Nephron progenitor cell (in vitro differentiated cells): ENCODE results near the gene NOS3.

Source experiments
- DNase-seq: peaks from one replicate; pipeline ENCODE4 v3.0.0; 2021
- H3K27ac Mint-ChIP-seq: 2 replicates; pipeline ENCODE4 v1.8.0; 2021; ENCODE audit warnings: mild to moderate bottlenecking, moderate library complexity, mixed read lengths
- H3K27me3 Mint-ChIP-seq: 2 replicates; pipeline ENCODE4 v1.8.0; 2021; ENCODE audit warnings: mild to moderate bottlenecking, low read depth, mixed read lengths; ENCODE audit not compliant: poor library complexity
- H3K36me3 Mint-ChIP-seq: 2 replicates; pipeline ENCODE4 v1.8.0; 2021; ENCODE audit warnings: low read depth, mixed read lengths
- H3K4me1 Mint-ChIP-seq: 2 replicates; pipeline ENCODE4 v1.8.0; 2021; ENCODE audit warnings: mixed read lengths
- H3K4me3 Mint-ChIP-seq: 2 replicates; pipeline ENCODE4 v1.8.0; 2021; ENCODE audit warnings: mild to moderate bottlenecking, moderate library complexity, mixed read lengths
- H3K9me3 Mint-ChIP-seq: 2 replicates; pipeline ENCODE4 v1.8.0; 2021; ENCODE audit warnings: mild to moderate bottlenecking, moderate library complexity, mixed read lengths
- TF ChIP-seq, protein P1 (sequence below): fragments of 200-600 bp; sonication (generic); IDR thresholded peaks from 2 replicates; pipeline ENCODE4 v1.5.0; 2021; ENCODE audit warnings: antibody characterized with exemption

Gene NOS3

DNA sequence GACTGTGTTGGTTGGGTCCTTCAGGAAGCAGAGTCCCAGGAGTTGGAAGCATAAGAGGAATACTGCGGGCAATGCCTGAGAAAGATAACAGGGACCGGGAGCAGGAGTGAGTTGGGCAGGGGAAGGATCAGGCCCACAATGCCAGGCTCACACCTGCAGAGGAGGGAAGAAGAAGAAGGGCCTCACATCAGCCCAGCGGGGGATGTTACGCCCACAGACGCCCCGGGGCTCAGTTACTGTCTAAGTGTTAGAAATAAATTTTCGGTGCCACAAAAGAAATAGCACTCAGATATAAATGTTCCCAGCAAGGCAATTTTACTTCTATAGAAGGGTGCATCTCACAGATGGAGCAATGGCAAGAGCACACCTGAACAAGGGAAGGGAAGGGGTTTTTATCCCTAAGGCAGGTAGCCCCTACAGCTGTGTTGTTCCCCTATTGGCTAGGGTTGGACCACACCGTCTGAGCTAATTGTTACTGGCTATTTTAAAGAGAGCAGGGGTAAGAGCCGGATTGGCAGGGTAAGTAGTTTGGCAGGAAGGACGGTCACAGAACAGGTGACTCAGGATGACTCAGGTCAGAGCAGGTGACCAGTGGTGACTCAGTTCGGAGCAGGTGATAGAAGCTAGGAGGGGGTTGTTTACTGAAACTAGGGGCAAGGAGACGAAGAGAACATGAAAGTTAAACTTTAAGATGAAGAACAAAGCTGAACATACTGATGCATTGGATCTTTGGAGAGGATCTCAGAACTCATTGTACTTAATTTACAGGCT is at the start of gene NOS3:
Gene NOS3, plus strand, starts transcription at position 602 of the 771 bp plus-strand sequence. CDS start 2,787 bp downstream, outside the sequence.
- DNase-seq: no peak
- Mint-ChIP-seq H3K9me3 (peaks cover 11% of the 10 kb centered on the region), H3K27me3 (peaks cover 27% of the 10 kb centered on the region), H3K36me3 (no peaks in the 10 kb centered on the region), H3K4me1 (peaks cover 57% of the 10 kb centered on the region), H3K27ac (no peak within 1 kb of the TSS), H3K4me3 (no peak within 1 kb of the TSS)
- TF ChIP-seq, protein P1, sequence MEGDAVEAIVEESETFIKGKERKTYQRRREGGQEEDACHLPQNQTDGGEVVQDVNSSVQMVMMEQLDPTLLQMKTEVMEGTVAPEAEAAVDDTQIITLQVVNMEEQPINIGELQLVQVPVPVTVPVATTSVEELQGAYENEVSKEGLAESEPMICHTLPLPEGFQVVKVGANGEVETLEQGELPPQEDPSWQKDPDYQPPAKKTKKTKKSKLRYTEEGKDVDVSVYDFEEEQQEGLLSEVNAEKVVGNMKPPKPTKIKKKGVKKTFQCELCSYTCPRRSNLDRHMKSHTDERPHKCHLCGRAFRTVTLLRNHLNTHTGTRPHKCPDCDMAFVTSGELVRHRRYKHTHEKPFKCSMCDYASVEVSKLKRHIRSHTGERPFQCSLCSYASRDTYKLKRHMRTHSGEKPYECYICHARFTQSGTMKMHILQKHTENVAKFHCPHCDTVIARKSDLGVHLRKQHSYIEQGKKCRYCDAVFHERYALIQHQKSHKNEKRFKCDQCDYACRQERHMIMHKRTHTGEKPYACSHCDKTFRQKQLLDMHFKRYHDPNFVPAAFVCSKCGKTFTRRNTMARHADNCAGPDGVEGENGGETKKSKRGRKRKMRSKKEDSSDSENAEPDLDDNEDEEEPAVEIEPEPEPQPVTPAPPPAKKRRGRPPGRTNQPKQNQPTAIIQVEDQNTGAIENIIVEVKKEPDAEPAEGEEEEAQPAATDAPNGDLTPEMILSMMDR: no peak

DNA sequence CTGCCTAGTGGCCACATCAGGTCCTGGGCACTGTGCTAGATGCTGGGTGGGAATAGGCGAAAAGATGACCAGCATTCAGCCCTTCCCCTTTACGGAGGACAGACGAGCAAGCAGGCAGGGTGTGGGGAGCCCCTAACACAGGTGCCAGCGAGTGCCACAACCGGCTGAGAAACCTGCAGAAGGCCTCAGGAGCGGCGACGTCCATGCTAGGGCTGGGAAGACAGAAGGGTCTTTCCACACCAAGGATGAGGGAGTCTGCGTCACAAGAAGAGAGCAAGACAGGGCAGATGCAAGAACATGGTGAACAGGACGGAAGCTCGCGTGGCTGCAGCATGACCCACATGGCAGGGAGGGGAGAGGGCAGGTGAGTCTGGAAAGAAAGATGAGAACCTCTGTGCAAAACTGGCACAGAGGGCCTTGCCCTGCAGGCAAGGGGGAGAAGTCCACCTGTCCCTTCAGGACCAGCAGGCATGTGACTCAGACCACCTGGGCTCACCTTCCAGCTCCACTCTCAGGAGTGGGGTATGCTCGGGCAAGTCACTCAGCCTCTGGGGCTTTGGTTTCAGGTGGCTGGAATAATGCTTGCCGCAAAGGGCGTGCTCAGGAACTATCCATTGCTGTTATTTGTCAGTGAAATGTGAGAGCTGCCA is 49.3 kb upstream of the NOS3 start:
- H3K4me1 Mint-ChIP-seq: peaks cover 69% of the 10 kb centered on the region
- TF ChIP-seq, protein P1: no peak
- H3K27me3 Mint-ChIP-seq: peaks cover 29% of the 10 kb centered on the region
- no peaks in the 10 kb centered on the region for H3K9me3 Mint-ChIP-seq
- H3K4me3 Mint-ChIP-seq: no peak overlapping the region
- H3K36me3 Mint-ChIP-seq: no peaks in the 10 kb centered on the region
- DNase-seq: no peak
- no peak overlapping the region for H3K27ac Mint-ChIP-seq

DNA sequence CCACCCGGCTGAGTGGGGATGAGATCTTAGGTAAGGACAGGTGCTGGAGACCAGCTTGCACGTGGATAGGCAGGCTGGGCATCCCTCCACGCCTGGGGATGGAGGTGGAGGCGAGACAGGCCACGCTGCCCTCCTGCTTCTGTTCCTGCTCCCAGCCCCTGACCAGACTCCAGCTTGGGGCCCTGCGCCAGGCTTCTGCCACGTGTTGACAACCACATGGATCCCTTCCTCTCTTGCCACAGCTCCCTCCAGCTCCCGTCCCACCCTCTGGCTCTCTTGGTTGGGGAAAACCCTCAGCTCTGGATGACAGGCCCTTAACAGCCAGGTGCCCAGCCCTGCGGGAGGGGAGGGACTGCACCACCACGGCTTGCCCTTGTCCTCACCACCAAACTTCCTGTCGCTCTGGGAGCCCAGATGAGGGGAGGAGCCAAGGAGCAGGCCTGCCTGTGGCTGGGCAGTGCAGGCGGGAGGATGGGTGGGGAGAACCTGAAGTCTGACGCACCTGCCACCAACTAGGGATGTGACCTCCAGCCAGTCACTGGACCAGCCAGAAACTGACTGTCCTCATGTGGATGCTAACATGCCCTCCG is 48.7 kb upstream of the NOS3 start:
- H3K27ac Mint-ChIP-seq: no peak overlapping the region
- no peak for DNase-seq
- H3K27me3 Mint-ChIP-seq: peaks cover 26% of the 10 kb centered on the region
- TF ChIP-seq, protein P1: no peak
- H3K4me3 Mint-ChIP-seq: no peak overlapping the region
- H3K4me1 Mint-ChIP-seq: peaks cover 72% of the 10 kb centered on the region
- H3K9me3 Mint-ChIP-seq: no peaks in the 10 kb centered on the region
- no peaks in the 10 kb centered on the region for H3K36me3 Mint-ChIP-seq

DNA sequence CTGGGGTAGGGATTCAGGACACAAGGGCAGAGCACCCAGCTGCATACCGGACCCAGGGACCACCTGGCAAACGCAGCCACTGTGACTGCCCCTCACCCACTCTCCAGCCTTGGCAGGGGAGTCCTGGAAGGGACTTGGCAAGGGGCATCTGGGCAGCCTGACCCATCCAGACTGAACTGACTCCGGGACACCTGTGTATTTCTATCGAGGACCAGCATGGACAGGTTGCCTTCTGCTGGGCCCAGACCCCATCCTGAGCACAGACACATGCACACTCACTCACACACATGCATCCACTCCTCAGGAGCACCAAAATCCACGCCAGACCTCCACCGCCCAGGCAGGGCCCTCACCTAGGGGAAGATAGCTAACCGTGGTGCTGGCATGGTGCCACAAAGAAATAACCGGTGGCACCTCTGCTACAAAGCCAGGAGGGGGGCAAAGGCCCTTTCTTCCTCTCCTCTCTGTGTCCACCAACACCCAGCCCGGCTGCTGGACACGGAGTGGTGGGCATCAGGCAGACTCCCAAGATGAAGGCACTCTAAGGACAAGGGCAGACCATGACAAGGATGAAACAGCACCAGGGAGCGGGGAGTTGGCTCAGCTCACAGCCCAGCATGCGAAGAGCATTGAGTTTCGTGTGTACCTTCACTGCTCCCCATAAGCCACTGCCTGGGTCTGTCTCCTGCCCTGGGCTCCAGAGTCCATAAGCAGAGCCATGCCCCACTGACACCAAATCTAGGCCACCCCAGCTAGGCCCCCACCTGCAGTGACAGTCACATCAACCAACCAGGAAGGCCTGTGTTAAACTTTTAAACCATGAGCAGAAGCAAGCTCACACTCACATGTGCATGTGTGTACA is 48.0 kb upstream of the NOS3 start:
- no peak overlapping the region for H3K4me3 Mint-ChIP-seq
- peaks cover 68% of the 10 kb centered on the region for H3K4me1 Mint-ChIP-seq
- H3K36me3 Mint-ChIP-seq: no peaks in the 10 kb centered on the region
- no peak overlapping the region for H3K27ac Mint-ChIP-seq
- peaks cover 25% of the 10 kb centered on the region for H3K27me3 Mint-ChIP-seq
- TF ChIP-seq, protein P1: no peak
- no peak for DNase-seq
- no peaks in the 10 kb centered on the region for H3K9me3 Mint-ChIP-seq

DNA sequence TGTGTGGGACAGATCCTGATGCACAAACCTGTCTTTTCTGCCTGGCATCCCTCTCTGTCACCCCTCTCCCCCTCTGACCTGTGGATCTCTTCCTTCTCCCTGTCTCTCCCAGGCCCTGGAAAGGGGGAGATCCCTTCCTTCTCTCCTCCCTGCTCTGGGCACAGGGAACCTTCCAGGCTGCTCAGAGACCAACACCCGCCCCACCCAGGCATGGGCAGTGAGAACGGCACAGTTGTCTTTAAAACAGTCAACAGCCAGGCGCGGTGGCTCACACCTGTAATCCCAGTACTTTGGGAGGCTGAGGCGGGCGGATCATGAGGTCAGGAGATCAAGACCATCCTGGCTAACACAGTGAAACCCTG is 47.4 kb upstream of the NOS3 start:
- H3K4me1 Mint-ChIP-seq: peaks cover 68% of the 10 kb centered on the region
- peaks cover 19% of the 10 kb centered on the region for H3K27me3 Mint-ChIP-seq
- no peak for DNase-seq
- no peak overlapping the region for H3K4me3 Mint-ChIP-seq
- TF ChIP-seq, protein P1: no peak
- H3K36me3 Mint-ChIP-seq: no peaks in the 10 kb centered on the region
- H3K9me3 Mint-ChIP-seq: no peaks in the 10 kb centered on the region
- no peak overlapping the region for H3K27ac Mint-ChIP-seq
